Fibroblast of villous mesenchyme (primary cell): ENCODE data around the gene DAGLB. TPM values are rescaled to one million over a fixed set of nuclear protein-coding genes. Genes with fewer than 3 reads are reported as not detected.

Experiments used
- DNase-seq: peaks from one replicate; pipeline ENCODE4 v3.0.0-alpha.2; 2010; ENCODE audit warnings: low read depth
- H3K4me3 ChIP-seq: 2 replicates; pipeline ENCODE4 v1.5.1; 2011; ENCODE audit warnings: low read depth, mild to moderate bottlenecking, low read length
- total RNA-seq: library from RNA; depleted of rRNA; stranded (reverse); fragments of >200 nt; gene quantifications from 2 replicates; pipeline ENCODE4 v1.2.3, GENCODE V29; 2012
- TF ChIP-seq, protein P1 (sequence below): IDR thresholded peaks from 2 replicates; pipeline ENCODE4 v1.5.1; 2012; ENCODE audit warnings: low read depth, mild to moderate bottlenecking, low read length; ENCODE audit not compliant: insufficient read depth

The DAGLB gene
- total RNA-seq, 1 donor = 29.4 TPM

DNA sequence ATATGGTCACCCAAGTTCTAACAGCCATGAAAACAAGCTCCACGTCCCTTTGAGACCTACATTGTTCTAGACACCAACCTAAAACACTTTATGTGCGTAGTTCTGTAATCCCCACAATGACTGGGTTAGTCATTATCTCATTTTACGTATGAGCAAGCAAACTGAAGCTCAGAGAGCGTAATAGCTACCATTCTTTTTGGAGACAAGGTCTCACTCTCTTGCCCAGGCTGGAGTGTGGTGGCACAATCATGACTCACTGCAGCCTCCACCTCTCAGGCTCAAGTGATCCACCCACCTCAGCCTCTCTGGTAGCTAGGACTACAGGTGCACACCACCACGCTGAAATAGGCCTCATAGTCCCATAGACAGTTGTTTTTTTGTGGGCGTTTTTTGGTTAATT, 10.5 kb downstream of the DAGLB start:
- TF ChIP-seq, protein P1, sequence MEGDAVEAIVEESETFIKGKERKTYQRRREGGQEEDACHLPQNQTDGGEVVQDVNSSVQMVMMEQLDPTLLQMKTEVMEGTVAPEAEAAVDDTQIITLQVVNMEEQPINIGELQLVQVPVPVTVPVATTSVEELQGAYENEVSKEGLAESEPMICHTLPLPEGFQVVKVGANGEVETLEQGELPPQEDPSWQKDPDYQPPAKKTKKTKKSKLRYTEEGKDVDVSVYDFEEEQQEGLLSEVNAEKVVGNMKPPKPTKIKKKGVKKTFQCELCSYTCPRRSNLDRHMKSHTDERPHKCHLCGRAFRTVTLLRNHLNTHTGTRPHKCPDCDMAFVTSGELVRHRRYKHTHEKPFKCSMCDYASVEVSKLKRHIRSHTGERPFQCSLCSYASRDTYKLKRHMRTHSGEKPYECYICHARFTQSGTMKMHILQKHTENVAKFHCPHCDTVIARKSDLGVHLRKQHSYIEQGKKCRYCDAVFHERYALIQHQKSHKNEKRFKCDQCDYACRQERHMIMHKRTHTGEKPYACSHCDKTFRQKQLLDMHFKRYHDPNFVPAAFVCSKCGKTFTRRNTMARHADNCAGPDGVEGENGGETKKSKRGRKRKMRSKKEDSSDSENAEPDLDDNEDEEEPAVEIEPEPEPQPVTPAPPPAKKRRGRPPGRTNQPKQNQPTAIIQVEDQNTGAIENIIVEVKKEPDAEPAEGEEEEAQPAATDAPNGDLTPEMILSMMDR = no peak
- DNase-seq = no peak

DNA sequence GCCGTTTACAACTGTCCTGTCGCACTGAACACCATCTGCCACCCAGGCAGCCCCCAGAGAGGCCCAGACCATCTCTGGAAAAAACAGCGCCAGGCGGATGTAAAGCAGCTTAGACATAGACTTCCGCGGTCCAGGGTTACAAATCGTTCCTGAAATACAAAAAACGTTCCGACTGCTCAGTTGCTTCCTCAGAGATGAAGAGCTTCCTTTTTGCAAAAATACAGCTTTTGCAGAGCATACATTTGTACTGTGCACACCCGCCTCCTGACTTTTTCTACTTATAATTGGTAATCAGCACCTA, 11.4 kb downstream of the DAGLB start:
- DNase-seq = no peak
- TF ChIP-seq, protein P1 = no peak
- H3K4me3 ChIP-seq = no peak overlapping the region

More for the DNA sequence above, 10.5 kb downstream of the DAGLB start:
- no peak overlapping the region for H3K4me3 ChIP-seq

DNA sequence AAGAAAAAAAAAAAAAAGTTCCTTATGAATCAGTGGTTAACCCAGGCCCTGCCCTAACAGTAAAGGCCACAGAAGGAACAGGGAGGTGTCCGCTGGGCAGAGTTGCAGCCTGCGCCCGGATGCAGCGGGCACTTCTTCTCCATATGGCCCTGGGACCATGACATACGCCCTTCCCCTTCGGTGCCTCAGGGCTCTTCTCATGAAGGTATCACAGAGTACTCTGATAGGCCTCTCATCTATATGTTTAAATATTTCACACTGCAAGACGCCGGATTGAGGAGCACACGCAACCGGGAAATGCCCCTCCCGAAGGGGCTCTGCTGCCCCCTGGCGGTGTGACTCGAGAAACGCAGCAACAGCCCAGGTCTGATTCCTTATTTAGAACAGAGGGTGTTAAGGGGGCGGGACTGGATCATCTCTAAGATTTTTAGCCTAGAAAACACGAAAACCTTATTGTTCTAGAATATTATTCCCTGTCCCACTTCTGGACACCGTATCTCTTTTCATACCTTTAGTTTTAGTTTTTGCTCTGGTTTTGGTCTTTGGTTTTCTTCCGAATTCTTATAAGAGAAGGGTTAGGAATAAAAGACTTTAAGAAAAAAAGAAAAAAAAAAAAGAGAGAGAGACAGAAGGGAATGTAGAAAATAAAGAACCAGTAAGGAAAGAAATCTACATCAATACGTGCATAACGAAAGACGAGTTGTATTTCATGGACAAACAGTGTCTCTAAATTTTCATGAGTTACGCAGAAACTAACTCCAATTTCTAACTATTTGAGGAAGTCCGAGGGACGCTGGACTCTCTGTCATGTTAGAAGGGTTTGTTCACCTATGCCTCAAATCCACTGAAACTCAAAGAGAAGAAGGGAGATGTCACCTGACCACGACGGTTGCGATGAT, 12.0 kb downstream of the DAGLB start:
- H3K4me3 ChIP-seq = no peak overlapping the region
- DNase-seq = peak; percentile 82
- TF ChIP-seq, protein P1 = peak; percentile 94

DNA sequence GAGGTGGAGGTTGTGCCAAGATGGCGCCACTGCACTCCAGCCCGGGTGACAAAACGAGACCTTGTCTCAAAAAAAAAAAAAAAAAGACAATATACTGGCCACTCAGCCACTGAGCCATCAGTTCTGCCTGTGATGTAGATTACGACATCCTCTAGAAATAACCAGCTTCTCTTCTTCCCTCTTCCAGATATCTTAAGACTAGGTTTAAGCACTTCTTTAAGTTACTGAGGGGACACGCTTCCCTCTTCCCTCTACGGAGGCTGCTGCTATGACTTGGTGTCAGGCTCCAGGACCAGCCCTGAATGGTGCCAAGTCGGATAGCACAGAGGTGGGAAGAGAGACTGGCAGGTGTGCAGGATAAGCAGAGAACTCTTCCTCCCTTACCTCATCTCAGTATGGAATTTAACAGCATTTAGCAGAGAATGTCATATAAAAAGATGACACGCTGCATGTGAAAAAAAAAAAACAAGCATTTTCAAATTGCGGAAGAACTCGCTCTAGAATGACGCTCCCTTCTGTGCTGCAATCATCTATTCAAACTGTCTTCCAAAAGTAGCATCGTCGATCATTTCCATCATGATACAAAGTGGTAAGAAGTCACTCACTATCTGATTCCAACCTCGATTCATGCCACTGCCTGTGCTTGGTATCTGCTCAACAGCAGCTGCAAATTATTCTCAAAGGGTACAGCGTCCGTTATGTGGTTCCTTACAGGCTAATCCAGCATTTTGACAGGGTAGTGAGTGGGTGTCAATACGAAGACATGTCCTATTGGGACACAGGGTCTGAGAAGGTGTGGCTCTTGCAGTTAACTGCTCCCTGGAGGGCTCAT, 13.8 kb downstream of the DAGLB start:
- H3K4me3 ChIP-seq = no peak overlapping the region
- no peak for DNase-seq
- TF ChIP-seq, protein P1 = no peak

DNA sequence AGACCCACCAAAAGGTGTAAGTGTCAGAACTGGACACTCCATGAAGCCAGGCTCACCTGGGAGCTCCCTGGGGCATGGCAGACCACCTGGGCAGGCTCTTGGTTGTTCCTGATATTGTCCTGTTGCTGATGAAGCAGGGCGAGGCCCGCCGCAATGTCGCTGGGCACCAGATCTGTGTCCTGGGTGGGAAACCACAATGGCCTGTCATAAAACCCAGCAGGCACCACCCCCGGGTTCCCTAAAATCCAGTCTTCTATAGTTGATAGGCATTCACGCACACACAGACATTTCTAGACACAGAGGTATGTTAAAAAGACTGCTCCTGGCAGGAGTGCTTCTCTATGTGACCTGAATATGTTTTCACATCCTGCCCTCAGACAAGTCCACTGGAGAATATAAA, 15.0 kb downstream of the DAGLB start:
- H3K4me3 ChIP-seq = no peak overlapping the region
- DNase-seq = no peak
- TF ChIP-seq, protein P1 = no peak

DNA sequence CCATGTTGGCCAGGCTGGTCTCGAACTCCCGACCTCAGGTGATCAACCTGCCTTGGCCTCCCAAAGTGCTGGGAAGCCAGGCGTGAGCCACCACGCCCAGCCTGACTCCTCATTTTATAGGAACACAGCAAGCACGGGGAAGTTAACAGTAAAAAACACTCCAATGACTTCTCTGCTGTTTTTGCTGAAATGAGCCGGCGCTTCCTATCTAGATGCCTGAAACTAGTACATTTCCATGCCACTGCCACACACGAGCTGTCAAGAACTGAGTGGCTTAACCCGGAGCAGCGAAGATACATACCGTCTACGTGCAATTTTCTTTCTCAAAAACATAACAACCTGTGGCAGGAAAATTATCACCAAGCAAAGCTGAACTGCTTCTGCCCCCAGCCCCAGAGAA, 16.8 kb downstream of the DAGLB start:
- TF ChIP-seq, protein P1 = no peak
- H3K4me3 ChIP-seq = no peak overlapping the region
- DNase-seq = no peak
